ENCODE measurements around the gene ZNF775.

Gene ZNF775

GRCh38 chr7:150378853-150379440 is at the start of gene ZNF775:
Gene ZNF775, plus strand, starts transcription at chr7:150379330. Its CDS starts 9,141 bp downstream, at chr7:150388471.
- peak; percentile 71 to 88 for DNase-seq

- DNase-seq, result no peak
Measured at GRCh38 chr7:150329331-150330120, 49.6 kb upstream of the ZNF775 start.

GRCh38 chr7:150330211-150330885 is 48.8 kb upstream of the ZNF775 start:
- no peak for DNase-seq

- no peak for DNase-seq
Measured at GRCh38 chr7:150332852-150333635, 46.1 kb upstream of the ZNF775 start.

- no peak for DNase-seq
Measured at GRCh38 chr7:150333659-150334058, 45.5 kb upstream of the ZNF775 start.

- no peak for DNase-seq
Measured at GRCh38 chr7:150334108-150334507, 45.0 kb upstream of the ZNF775 start.

- DNase-seq, result no peak
Measured at GRCh38 chr7:150335108-150335773, 43.9 kb upstream of the ZNF775 start.

GRCh38 chr7:150335774-150336112 is 43.4 kb upstream of the ZNF775 start:
- DNase-seq, result no peak

GRCh38 chr7:150336746-150337145 is 42.4 kb upstream of the ZNF775 start:
- no peak for DNase-seq

- DNase-seq, result no peak
Measured at GRCh38 chr7:150337179-150337578, 42.0 kb upstream of the ZNF775 start.

GRCh38 chr7:150337659-150338081 is 41.5 kb upstream of the ZNF775 start:
- DNase-seq, result no peak

- no peak for DNase-seq
Measured at GRCh38 chr7:150338166-150338829, 40.8 kb upstream of the ZNF775 start.

- DNase-seq, result no peak
Measured at GRCh38 chr7:150339409-150339809, 39.7 kb upstream of the ZNF775 start.

- DNase-seq, result no peak
Measured at GRCh38 chr7:150340024-150340749, 38.9 kb upstream of the ZNF775 start.

GRCh38 chr7:150340875-150341262 is 38.3 kb upstream of the ZNF775 start:
- no peak for DNase-seq

GRCh38 chr7:150341263-150342120 is 37.6 kb upstream of the ZNF775 start, which contains the start of gene RARRES2:
Gene RARRES2, minus strand, starts transcription at chr7:150341629. Its CDS starts 1,020 bp downstream, at chr7:150340609.
- DNase-seq, result no peak

GRCh38 chr7:150342121-150342408 is 37.1 kb upstream of the ZNF775 start:
- DNase-seq, result no peak

- no peak for DNase-seq
Measured at GRCh38 chr7:150343225-150343624, 35.9 kb upstream of the ZNF775 start.

- DNase-seq, result no peak
Measured at GRCh38 chr7:150344299-150344698, 34.8 kb upstream of the ZNF775 start.

- no peak for DNase-seq
Measured at GRCh38 chr7:150345012-150345411, 34.1 kb upstream of the ZNF775 start.

- DNase-seq, result no peak
Measured at GRCh38 chr7:150346922-150347321, 32.2 kb upstream of the ZNF775 start.
